GM19043 (cell line): ENCODE measurements around the gene GXYLT2.
"Not testable (repeated sequence)": the region's sequence is repeated elsewhere in the genome, so short reads cannot be mapped to it uniquely, and the experiment has no call there.

Experiments used
- ATAC-seq: cut with Tn5 transposase; IDR thresholded peaks from one replicate; pipeline ENCODE4 v1.9.1; 2021; ENCODE audit warnings: low read depth; ENCODE audit not compliant: unreplicated experiment

GXYLT2 gene

GRCh38 chr3:72928781-72929735, 41.2 kb downstream of the GXYLT2 start:
- not testable (repeated sequence) for ATAC-seq

- no peak for ATAC-seq
These were observed 42.9 kb downstream of the GXYLT2 start for GRCh38 chr3:72930754-72931153.

GRCh38 chr3:72932416-72932815, 44.6 kb downstream of the GXYLT2 start:
- ATAC-seq = no peak

GRCh38 chr3:72938471-72939265, 50.8 kb downstream of the GXYLT2 start:
- peak; percentile 83 for ATAC-seq

- ATAC-seq = no peak
These were observed 53.4 kb downstream of the GXYLT2 start for GRCh38 chr3:72941245-72941644.

- no peak for ATAC-seq
These were observed 54.6 kb downstream of the GXYLT2 start for GRCh38 chr3:72942427-72942826.

GRCh38 chr3:72944696-72945095, 56.9 kb downstream of the GXYLT2 start:
- no peak for ATAC-seq

GRCh38 chr3:72947715-72948490, 60.1 kb downstream of the GXYLT2 start:
- no peak for ATAC-seq

DNA sequence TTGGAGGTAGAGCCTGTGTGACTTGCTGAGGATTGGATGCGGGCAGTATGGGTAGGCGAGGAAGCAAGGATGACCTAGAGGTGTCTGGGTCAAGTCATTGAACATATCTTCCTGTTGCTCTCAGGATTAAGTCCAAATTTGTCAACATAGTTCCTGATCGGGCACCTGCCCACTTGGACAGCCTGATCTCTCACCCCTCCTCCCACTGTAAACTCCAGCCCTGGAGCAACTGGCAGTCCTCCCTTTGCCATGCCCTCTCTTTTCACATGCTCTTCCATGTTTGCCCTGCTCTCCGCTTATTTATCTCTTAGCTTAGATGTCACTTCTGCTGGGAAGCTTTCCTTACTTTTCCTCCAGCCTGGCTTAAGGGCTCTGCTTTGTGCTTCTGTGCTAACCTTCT, 61.2 kb downstream of the GXYLT2 start:
- no peak for ATAC-seq

DNA sequence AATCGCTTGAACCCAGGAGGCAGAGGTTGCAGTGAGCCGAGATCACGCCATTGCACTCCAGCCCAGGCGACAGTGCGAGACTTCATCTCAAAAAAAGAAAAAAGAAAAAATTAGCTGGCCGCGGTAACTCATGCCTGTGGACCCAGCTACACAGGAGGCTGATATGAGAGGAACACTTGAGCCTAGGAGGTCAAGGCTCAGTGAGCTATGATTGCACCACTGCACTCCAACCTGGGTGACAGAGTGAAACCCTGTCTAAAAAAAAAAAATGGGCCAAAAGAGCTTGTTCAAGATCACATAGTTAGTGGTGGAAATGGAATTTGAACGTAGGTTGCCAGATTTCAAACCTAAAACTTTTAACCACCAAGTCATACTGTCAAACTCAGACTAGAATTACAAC, 62.5 kb downstream of the GXYLT2 start:
- no peak for ATAC-seq

- no peak for ATAC-seq
These were observed 63.0 kb downstream of the GXYLT2 start for GRCh38 chr3:72950801-72951200.

GRCh38 chr3:72951259-72951722, 63.4 kb downstream of the GXYLT2 start:
- ATAC-seq = no peak

DNA sequence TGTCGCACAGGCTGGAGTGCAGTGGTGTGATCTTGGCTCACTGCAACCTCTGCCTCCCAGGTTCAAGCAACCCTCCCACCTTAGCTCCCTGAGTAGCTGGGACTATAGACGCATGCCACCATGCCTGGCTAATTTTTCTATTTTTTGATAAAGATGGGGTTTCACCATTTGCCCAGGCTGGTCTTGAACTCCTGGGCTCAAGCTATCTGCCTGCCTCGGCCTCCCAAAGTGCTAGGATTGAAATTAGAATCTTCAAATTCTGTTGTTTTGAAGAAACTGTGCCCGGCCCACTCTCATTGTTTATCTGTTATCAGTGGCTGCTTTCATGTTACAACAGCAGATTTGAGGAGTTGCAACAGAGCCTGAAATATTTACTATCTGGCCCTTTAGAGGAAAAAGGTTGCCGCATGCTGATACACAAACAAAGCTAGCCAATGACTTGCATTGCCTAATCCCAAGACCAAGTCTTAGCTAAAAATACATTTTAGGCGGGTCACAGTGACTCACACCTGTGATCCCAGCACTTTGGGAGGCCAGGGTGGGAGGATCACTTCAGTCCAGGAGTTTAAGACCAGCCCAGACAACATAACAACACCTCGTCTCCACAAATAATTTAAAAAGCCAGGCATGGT, 65.6 kb downstream of the GXYLT2 start:
- no peak for ATAC-seq

DNA sequence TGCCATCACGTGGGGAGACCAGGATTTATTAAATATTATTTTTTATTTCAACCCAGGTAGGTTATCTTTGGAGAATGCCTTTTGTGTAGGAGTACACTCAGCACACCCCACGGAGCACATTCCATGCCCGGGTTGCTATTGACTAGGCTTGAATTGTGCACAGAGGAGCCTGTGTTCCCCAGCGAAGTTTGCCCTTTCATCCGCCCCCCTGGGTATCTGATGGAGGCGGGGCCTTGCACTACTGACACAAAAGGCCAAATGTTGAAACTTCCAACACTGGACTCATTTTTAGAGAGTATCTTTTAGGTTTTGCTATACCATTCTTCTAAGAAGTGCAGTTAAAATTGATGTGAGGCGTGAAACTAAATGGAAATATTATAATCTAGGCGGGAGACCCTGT, 69.5 kb downstream of the GXYLT2 start:
- ATAC-seq = no peak

DNA sequence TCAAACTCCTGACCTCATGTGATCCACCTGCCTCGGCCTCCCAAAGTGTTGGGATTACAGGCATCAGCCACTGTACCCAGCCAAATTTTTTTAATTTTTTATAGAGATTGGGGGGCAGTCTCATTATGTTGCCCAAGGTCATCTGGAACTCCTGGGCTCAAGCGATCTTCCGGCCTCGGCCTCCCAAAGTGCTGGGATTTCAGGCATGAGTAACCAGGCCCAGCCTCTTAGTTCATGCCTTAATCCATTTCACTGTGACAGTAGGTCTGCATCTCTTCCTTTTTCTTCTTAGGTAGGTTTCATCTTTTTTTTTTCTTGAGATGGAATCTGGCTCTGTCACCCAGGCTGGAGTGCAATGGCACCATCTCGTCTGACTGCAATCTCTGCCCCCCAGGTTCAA, 71.5 kb downstream of the GXYLT2 start:
- ATAC-seq = no peak

GRCh38 chr3:72960812-72961518, 73.1 kb downstream of the GXYLT2 start:
- ATAC-seq = no peak

- no peak for ATAC-seq
These were observed 73.9 kb downstream of the GXYLT2 start for GRCh38 chr3:72961752-72962151.

GRCh38 chr3:72962317-72962716, 74.5 kb downstream of the GXYLT2 start:
- ATAC-seq = no peak

GRCh38 chr3:72964633-72965032, 76.8 kb downstream of the GXYLT2 start:
- no peak for ATAC-seq

- ATAC-seq = no peak
These were observed 80.4 kb downstream of the GXYLT2 start for GRCh38 chr3:72968266-72968664.
